Pancreas (tissue), 10 donors: ENCODE data around the gene DIS3L. TPM values are rescaled to one million over a fixed set of nuclear protein-coding genes. Genes with fewer than 3 reads are reported as not detected.
"Not testable (repeated sequence)": the region's sequence is repeated elsewhere in the genome, so short reads cannot be mapped to it uniquely, and the experiment has no call there.

Experiments used
- ATAC-seq, 4 donors: fragments of 200-7000 bp; cut with Tn5 transposase; one replicate each; pipeline versions ENCODE4 v1.8.0 to v1.9.1; 2020; ENCODE audit warnings: mild to moderate bottlenecking in 4 of 4, moderate library complexity in 4 of 4
- DNase-seq, 6 donors: peaks; one replicate each; pipeline ENCODE4 v3.0.0-alpha.2; 2020
- FAIRE-seq: peaks from 2 replicates; lab custom pipeline; 2012; peaks lifted over from hg19 to GRCh38; lab: Jason Lieb, UNC
- H3K27ac ChIP-seq, 4 donors: fragments of 200-600 bp; sonication (generic); 1 replicate in 3 of 4; 2 replicates in 1 of 4; pipeline versions ENCODE4 v1.5.0 to v1.8.0; 2020
- H3K27me3 ChIP-seq, 4 donors: fragments of 200-600 bp; one replicate each; pipeline ENCODE4 v1.8.0; 2021
- H3K36me3 ChIP-seq, 3 donors: fragments of 200-600 bp; sonication (generic) in 1 of 3; one replicate each; pipeline versions ENCODE4 v1.5.0 to v1.8.0; 2020 to 2021
- H3K4me1 ChIP-seq, 3 donors: fragments of 200-600 bp; one replicate each; pipeline ENCODE4 v1.8.0; 2021
- H3K4me3 ChIP-seq, 4 donors: fragments of 200-600 bp; sonication (generic) in 2 of 4; one replicate each; pipeline versions ENCODE4 v1.5.0 to v1.8.0; 2020 to 2021
- H3K9me3 ChIP-seq, 4 donors: fragments of 200-600 bp; one replicate each; pipeline ENCODE4 v1.8.0; 2021
- CTCF ChIP-seq, 4 donors: fragments of 200-600 bp; sonication (generic) in 3 of 4; IDR thresholded peaks; one replicate each; pipeline versions ENCODE4 v1.5.0 to v1.8.0; 2021; ENCODE audit warnings: antibody characterized with exemption in 4 of 4
- WGBS, 2 donors: extraction: QIAGEN DNeasy Blood & Tissue Kit; methylation state at CpG; one replicate each; pipeline ENCODE4 v1.1.7; 2013; 5-methylcytosine and 5-hydroxymethylcytosine counted together
- intact Hi-C, 3 donors: fragments of 100-400 bp; cut with DNase I; formaldehyde crosslinking; loops; one replicate each; pipeline versions ENCODE4 v1.11.1 to v1.14.2; 2022
- polyA plus RNA-seq, 2 donors: library from polyadenylated mRNA; stranded (reverse); fragments of 200-250 nt; gene quantifications; one replicate each; pipeline ENCODE4 v1.2.3, GENCODE V29; 2013
- total RNA-seq, 6 donors: library from RNA; stranded (reverse); fragmentation: NEBNext Ultra II Directional in 4 of 6; extraction: Animal tissue kit (Norgen Biotek cat#: 25700) in 4 of 6; gene quantifications; one replicate each; pipeline versions ENCODE4 v1.2.1 to v1.2.4, GENCODE V29; 2021 to 2023
- donor health status: healthy with polysubstance abuse.
- donor health status: DM: no; HTN: no; CAD: no; lungs with moderate emphysema.
- donor health status: DM: no; HTN: no; CAD: no.
- donor health status: control.
- donor health status: control.
- donor health status: Bipolar disorder and iron deficiency.
- donor health status: DM: yes; HTN: yes; CAD: no.
- donor health status: DM: no; HTN: no; CAD: no.
- donor health status: DM: no; HTN: no; CAD: no.
- donor health status: DM: yes; HTN: yes; CAD: no.

The DIS3L gene
- total and polyA plus RNA-seq, 8 donors = 8.3 to 20.2 (median 17.9) TPM

GRCh38 chr15:66356359-66357236 is 63.2 kb downstream of the DIS3L start, which contains the start of gene TIPIN:
Gene TIPIN (minus strand): TSS chr15:66356685. CDS start chr15:66352947, 3,738 bp downstream.
- ATAC-seq (peak; percentile 99 to 100 (median 100)), DNase-seq (peak; percentile 92 to 98 (median 96)), FAIRE-seq (peak; percentile 23)
- intact Hi-C loops = no loop called here
- TF ChIP-seq CTCF (IDR thresholded peaks at IDR 0.05) = no peak
- H3K4me1 ChIP-seq = no peaks in the 10 kb centered on the region
- peak within 1 kb of the TSS in 3 of 4 donors; percentile 33 to 52 (median 49) for H3K27ac ChIP-seq
- no peaks in the 10 kb centered on the region for H3K36me3 ChIP-seq
- 5 to 6% methylated on average over 51 of the region's 51 CpGs for WGBS, 2 donors
- H3K4me3 ChIP-seq = peak within 1 kb of the TSS; percentile 42 to 69 (median 53)
- no peaks in the 10 kb centered on the region for H3K9me3 ChIP-seq
- H3K27me3 ChIP-seq = no peaks in the 10 kb centered on the region

GRCh38 chr15:66359740-66360139 is 66.4 kb downstream of the DIS3L start:
- H3K36me3 ChIP-seq = no peaks in the 10 kb centered on the region
- intact Hi-C loops = no loop called here
- WGBS, 2 donors = 83 to 84% methylated on average over 7 of the region's 7 CpGs
- H3K9me3 ChIP-seq = no peaks in the 10 kb centered on the region
- H3K4me1 ChIP-seq = no peaks in the 10 kb centered on the region
- H3K27ac ChIP-seq = no peak overlapping the region
- DNase-seq = no peak
- no peak overlapping the region for H3K4me3 ChIP-seq
- no peaks in the 10 kb centered on the region for H3K27me3 ChIP-seq
- FAIRE-seq = no peak
- TF ChIP-seq CTCF (IDR thresholded peaks at IDR 0.05) = no peak
- ATAC-seq = no peak

- intact Hi-C loops, H3K27me3 ChIP-seq, H3K4me3 ChIP-seq, ATAC-seq, H3K27ac ChIP-seq, H3K36me3 ChIP-seq, FAIRE-seq, H3K4me1 ChIP-seq, DNase-seq, H3K9me3 ChIP-seq: not testable (repeated sequence)
- WGBS, 2 donors = 83 to 87% methylated on average over 15 of the region's 15 CpGs
These were observed 68.5 kb downstream of the DIS3L start for GRCh38 chr15:66361745-66362460.

GRCh38 chr15:66362776-66363175 is 69.4 kb downstream of the DIS3L start:
- no peaks in the 10 kb centered on the region for H3K27me3 ChIP-seq
- H3K9me3 ChIP-seq = no peaks in the 10 kb centered on the region
- no peaks in the 10 kb centered on the region for H3K36me3 ChIP-seq
- FAIRE-seq (no peak), DNase-seq (no peak), ATAC-seq (no peak)
- TF ChIP-seq CTCF (IDR thresholded peaks at IDR 0.05) = no peak
- no peak overlapping the region for H3K4me3 ChIP-seq
- intact Hi-C loops = no loop called here
- H3K27ac ChIP-seq = no peak overlapping the region
- 94 to 95% methylated on average over 1 of the region's 1 CpG for WGBS, 2 donors
- H3K4me1 ChIP-seq = no peaks in the 10 kb centered on the region

- WGBS, 2 donors = 83 to 84% methylated on average over 3 of the region's 3 CpGs
- DNase-seq (no peak), ATAC-seq (no peak), FAIRE-seq (no peak)
- Histone ChIP-seq H3K9me3 (no peaks in the 10 kb centered on the region), H3K27me3 (no peaks in the 10 kb centered on the region), H3K4me1 (no peaks in the 10 kb centered on the region), H3K4me3 (no peak overlapping the region), H3K36me3 (no peaks in the 10 kb centered on the region), H3K27ac (no peak overlapping the region)
- intact Hi-C loops = no loop called here
- no peak for TF ChIP-seq CTCF (IDR thresholded peaks at IDR 0.05)
These were observed 71.7 kb downstream of the DIS3L start for GRCh38 chr15:66364944-66365528.
